Measurements from ENCODE around the gene HSP90AB1.
A peak's percentile ranks its signal among the peaks of the same experiment; 100 is the strongest.

The HSP90AB1 gene

DNA sequence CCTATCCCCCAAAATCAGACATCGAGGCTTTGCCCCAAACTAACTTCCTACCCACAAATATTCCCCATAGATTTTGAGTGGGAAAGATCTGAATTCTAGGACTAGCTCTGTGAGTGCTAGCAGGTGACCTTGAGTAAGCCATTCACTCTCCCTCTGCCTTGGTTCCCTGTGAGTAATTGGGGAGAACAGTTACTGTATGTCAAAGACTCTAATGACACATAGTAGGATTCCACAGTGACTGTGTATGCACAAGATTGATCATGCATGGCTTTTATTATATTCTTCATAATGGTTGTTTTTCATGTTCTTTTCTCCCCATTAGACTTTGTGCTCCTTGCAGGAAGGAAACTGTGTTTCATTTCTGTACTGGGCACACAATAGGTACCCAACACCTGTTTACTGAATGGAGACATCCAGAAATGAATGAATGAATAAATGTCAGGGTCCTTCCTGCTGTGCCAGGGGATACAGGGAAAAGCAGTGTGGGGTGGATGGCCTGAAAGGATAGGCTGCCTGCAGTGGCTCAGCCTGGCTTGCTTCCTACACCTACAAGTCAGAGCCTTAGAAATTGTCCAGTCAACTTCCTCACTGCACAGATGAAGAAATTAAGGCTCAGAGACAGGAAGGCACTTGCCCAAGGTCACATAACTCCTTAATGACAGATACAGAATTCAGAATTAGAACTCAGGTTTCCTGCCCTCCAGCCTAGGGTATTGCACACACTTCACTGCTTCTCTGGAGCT is 22.4 kb downstream of the HSP90AB1 start:
- DNase-seq (ENCODE audit: low spot score), result no peak

DNA sequence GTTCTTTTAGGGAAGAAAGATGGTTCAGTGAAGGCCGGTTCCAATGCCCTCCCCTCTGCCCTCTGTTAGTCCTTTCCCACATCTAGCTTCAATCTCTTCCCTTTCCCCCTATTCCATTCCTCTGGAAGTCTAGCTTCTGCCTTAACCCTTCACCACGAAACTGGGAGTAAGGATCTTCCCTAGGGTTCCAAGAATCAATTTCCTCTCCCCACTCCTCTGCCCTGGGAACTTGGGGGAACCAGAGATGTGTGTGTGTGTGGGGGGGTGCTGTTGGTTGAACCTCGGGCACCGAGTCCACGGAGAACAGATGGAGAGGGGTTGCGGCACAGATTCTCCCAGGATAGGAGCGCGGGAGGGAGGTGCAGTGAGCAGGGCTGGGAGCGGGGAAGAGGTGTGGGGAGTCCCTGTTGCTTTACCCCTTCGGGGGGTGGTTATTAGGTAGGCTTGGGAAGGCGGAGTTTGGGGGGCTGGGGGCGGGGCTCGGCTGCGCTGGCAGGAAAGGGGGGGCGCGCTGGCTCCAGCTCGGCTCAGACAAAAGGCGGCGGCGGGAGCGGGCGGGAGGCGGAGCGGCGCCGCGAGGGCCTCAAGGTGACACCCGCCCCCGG is 23.1 kb downstream of the HSP90AB1 start, which contains the start of gene TMEM151B:
TSS of gene TMEM151B (plus strand) at position 530 of the 605 bp plus-strand sequence. CDS start 293 bp downstream, outside the sequence.
- no peak for DNase-seq (ENCODE audit: low spot score)

DNA sequence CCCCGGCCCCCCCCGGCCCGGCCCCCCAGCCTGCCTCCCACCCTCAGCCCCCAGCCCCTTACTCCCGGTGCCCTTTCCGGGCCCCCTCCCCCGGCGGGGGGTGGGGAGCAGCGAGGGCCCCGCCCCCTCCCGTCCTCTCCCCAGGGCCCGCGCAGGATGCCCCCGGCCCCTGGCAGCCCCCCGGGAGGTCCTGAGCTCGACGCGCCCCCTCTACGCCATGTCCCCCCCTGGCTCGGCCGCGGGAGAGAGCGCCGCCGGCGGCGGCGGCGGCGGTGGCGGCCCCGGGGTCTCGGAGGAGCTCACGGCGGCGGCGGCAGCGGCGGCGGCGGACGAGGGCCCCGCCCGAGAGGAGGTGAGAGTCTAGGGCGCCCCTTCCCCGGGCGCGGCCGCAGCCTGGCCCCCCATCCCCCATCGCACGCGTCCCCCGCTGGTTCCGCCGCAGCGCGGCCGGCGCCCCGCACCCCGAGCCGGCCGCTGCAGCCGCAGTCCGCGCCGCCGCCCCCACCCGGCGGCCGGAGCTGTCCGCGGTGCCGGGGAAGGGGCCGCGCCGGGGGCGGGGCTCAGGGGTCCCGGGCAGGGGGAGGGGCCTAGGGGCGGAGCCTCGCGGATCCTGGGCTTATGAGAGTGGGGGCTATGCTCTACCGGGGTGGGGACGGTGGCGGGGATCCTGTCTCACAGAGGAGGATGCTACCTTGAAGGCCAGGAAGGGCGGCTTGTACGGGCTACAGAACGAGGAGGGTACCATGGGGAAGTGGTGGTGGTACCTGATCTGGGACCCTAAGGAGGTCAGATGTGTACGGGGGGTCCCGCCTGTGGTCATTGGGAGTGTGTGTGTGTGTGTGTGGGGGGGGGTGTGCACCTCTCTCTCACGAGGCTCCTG is 23.9 kb downstream of the HSP90AB1 start:
- no peak for DNase-seq (ENCODE audit: low spot score)

DNA sequence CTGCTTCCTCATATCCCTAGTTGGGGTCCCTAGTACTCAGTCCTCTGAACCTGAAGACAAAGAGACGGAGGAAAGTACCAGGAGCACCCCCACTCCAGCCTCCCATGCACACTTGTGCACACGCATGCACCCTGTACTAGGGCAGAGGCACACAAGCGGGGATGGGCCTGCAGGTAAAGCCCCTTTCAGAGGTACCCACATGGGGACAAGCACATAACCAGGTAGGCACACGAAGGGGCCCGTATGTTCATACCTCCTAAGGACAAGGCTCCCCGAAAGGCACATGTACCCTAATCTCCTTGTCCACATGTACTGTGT is 24.5 kb downstream of the HSP90AB1 start:
- no peak for DNase-seq (ENCODE audit: low spot score)

DNA sequence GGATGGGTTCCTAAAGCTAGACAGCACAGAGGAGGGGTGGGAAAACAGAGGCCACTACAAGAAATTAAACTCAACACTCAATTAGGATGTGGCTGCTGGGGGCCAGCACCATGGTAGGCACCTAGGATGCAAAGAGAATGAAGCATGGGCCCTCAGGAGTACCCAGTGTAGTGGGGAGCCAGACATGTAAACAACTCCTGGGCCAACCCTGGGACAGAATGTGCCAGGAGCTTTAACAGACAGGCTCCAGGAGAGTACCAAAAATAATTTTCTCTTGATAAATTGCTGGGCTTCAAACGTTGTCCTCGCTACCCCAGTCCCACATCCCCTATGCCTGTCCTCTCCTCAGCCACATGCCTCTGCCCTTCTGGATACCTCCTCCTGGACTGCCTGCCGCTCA is 25.0 kb downstream of the HSP90AB1 start:
- no peak for DNase-seq (ENCODE audit: low spot score)

- no peak for DNase-seq (ENCODE audit: low spot score)
Measured at GRCh38 chr6:44272529-44272928, 25.6 kb downstream of the HSP90AB1 start.

DNA sequence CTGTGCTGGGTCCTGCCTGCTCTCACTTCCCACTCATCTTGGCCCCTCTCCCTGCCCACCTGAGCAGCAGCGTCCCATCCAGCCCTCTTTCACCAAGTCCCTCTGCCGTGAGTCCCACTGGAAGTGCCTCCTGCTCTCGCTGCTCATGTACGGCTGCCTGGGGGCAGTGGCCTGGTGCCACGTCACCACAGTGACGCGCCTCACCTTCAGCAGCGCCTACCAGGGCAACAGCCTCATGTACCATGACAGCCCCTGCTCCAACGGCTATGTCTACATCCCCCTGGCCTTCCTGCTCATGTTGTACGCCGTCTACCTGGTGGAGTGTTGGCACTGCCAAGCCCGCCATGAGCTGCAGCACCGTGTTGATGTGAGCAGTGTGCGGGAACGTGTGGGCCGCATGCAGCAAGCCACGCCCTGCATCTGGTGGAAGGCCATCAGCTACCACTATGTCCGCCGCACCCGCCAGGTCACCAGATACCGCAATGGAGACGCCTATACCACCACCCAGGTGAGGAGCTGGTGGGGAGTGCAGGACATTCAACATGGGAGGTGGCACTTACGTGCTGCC is 26.2 kb downstream of the HSP90AB1 start:
- DNase-seq (ENCODE audit: low spot score), result no peak

DNA sequence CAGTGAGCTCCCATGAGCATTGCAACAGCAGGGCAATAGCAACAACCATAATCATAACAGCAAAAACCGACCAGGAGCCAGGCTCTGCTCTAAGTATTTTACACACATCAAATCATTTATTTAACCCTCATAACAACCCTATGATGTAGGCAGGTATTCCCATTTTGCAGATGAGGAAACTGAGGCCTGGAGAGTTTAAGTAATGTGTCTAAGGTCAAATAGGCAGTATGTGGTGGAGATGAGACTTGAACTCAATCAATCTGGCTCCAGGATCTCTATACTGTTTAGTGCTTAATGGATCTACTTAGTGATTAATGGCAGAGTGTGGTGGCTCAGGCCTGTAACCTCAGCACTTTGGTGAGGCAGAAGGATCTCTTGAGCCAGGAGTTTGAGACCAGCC is 26.7 kb downstream of the HSP90AB1 start:
- DNase-seq (ENCODE audit: low spot score), result no peak

- DNase-seq (ENCODE audit: low spot score), result no peak
Measured at GRCh38 chr6:44275271-44275748, 28.4 kb downstream of the HSP90AB1 start.

DNA sequence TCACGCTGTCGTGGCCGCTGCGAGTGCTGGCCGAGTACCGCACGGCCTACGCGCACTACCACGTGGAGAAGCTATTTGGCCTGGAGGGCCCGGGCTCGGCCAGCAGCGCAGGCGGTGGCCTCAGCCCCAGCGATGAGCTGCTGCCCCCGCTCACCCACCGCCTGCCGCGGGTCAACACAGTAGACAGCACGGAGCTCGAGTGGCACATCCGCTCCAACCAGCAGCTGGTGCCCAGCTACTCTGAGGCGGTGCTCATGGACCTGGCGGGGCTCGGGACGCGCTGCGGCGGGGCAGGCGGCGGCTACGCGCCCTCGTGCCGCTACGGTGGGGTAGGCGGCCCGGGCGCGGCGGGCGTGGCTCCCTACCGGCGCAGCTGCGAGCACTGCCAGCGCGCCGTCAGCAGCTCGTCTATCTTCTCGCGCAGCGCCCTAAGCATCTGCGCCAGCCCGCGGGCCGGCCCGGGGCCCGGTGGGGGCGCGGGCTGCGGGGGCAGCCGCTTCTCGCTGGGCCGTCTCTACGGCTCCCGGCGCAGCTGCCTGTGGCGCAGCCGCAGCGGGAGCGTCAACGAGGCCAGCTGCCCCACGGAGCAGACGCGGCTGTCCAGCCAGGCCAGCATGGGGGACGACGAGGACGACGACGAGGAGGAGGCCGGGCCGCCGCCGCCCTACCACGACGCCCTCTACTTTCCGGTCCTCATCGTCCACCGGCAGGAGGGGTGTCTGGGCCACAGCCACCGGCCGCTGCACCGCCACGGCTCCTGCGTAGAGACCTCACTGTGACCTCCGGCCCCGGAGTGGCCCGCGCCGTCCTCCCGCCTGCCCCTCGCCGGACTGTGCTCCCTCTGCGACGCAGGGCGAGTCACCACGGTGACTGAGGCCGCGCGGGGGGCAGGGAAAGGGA is 29.1 kb downstream of the HSP90AB1 start:
- peak; percentile 65 for DNase-seq (ENCODE audit: low spot score)

DNA sequence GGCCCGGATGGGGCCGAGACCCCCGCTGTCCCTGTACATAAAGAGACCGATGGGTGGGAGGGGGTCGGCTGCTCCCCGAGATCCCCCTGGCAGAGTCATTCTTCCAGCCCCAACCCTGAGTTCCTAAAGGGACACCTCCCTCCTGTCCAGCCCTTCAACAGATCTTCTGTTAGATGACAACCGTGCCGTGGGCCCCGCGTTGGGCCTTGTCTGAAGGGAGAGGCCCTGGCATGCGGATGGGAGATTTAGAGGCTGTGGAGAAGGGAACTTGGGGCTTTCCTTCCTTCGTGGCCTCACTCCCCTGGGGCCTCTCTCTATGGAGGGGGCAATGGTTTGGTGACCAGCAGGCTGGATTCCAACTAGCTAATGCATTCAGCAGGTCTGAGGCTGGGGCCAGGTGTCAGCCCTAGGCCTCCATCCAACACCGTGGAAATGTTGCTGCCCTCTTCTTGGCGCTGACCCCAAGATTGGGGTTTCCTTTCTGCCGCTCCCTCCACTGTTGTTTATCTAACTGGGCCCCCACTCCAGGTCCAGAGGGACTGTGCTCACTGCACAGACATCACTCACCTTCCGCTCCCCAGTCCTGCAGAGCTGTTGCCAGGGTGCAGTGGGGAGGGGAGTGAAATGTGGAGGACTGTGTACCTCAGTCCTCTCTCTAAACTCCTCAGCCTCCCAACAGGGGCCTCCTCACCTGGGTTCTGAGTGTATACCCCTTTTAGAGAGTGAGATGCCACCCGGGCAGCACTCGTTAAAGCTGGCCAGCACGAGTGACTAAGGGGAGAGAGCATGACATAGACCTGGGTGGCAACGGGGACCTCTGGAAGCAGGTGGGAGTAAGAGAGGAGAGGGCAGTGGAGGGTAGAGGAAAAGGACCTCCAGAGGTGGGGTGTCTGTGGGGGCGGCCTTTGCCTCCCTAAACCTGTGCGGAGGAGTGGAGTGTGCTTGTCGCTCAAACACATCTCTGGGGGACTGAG is 30.1 kb downstream of the HSP90AB1 start:
- DNase-seq (ENCODE audit: low spot score), result no peak

DNA sequence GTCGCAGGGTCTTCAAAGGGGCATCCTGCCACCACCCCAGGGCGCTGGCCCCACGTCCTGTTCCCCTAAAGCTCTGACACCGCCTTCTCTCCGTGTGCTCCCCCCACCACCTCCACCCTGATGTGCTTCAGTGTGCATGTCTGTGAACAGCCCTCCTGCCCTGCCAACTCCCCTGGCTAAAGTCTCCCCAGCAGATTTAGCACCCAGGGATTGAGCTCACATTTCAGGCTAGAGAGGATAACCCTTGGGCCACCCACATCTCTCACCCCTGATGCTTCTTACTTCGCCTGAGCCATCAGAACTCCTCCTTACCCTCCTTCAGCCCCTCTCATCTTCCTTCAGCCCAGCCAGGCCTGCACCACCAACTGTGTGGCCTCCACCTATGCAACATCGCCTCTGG is 30.9 kb downstream of the HSP90AB1 start:
- DNase-seq (ENCODE audit: low spot score), result no peak

GRCh38 chr6:44278315-44278714 is 31.4 kb downstream of the HSP90AB1 start:
- DNase-seq (ENCODE audit: low spot score), result no peak

- no peak for DNase-seq (ENCODE audit: low spot score)
Measured at GRCh38 chr6:44278774-44279697, 32.1 kb downstream of the HSP90AB1 start.

DNA sequence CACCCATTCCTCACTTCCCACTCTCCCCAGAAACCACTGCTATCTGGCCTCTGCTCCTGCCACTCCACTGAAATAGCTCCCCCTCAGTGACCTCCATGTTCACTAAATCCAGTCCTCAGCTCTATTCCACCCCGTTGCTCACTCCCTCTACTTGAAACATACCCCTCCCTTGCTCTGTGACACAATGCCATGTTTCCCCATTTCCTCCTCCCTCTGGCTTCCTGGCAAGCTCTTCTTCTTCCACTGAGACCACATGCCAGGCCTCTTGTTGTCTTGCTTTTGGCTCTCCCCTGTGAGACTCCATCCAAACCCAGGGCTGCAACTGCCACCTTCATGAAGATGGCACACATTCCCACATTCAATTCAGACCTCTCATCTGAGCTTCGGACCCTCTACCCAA is 37.2 kb downstream of the HSP90AB1 start:
- DNase-seq (ENCODE audit: low spot score), result no peak

- DNase-seq (ENCODE audit: low spot score), result no peak
Measured at GRCh38 chr6:44284867-44285266, 38.0 kb downstream of the HSP90AB1 start.

DNA sequence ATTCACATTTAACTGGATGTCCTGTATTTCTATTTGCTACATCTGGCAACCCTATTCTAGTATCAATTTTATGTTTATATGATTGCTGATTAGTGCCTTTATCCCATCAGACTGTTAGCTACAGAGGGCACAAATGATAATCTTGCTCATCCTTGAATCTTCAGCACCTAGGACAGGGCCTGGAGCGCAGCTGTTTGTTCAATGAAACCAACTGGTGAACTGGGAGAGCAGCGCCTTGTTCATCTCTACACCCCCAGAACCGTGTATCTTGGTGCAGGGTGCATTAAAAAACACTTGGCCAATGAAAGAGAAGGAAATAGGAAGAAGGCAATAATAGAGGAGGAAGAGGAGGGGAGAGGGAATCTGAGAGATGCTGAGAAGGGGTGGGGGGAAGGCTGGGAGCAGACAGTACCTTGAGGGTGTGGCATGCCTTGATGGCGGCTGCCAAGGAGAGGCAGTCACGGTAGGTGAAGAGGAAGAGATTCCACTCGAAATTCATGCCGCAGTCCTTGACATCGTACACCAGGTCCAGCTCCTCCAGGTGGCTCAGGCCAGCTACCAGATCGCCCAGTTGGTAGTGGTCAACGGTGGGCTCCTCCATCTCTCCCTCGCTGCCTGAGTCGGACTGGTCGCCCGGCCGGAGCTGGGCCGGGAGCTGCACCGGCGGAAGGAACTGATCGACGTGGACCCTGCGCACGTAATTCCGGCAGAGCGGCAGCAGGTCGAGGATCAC is 38.8 kb downstream of the HSP90AB1 start:
- DNase-seq (ENCODE audit: low spot score), result peak; percentile 51

DNA sequence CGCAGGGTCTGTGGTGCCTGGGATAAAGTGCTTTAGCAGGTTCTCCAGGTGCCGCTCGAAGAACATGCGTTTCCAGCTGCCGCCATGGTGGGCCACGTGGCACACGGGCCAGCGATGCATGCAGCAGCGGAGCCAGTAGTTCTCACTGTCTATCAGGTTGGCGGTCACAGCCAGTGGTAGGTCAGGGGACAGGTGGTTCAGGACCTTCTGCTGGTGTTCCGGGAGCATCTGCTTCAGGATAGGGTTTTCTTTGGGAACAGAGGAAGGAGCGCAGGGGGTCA is 39.3 kb downstream of the HSP90AB1 start:
- no peak for DNase-seq (ENCODE audit: low spot score)

DNA sequence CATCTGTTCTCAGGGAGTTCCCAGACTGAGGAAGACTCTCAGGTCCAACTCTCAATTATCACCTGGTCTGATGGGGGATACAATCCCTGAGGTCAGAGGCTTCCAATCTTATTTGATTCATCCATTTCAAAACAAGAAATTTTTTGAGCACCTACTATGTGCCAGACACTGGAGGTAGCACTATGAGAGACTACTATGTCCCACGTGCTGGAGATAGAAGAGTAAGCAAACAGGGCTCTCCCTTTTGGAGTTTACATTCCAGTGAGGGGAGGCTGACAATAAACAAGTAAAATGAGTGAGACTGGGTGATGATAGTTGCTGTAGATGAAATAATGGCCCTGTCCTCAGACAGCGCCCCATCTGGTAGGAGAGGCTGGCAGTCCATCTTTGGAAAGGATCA is 39.8 kb downstream of the HSP90AB1 start:
- no peak for DNase-seq (ENCODE audit: low spot score)

All from AG20443 (cell line).